HEK293 (cell line): ENCODE data around the gene TECTA.

Experiments used
- CTCF ChIP-seq: fragments of 450-650 bp; formaldehyde crosslinking; IDR thresholded peaks from 2 replicates; pipeline ENCODE4 v1.5.1; 2016; ENCODE audit warnings: missing biosample characterization, missing genetic modification characterization
- GLI4 ChIP-seq: fragments of 450-650 bp; formaldehyde crosslinking; IDR thresholded peaks from 2 replicates; pipeline ENCODE4 v1.5.1; 2016; ENCODE audit warnings: missing biosample characterization, missing genetic modification characterization
- ZBTB17 ChIP-seq: fragments of 450-650 bp; formaldehyde crosslinking; IDR thresholded peaks from 2 replicates; pipeline ENCODE4 v1.5.1; 2016; ENCODE audit warnings: missing biosample characterization, missing genetic modification characterization
- ZNF133 ChIP-seq: fragments of 450-650 bp; formaldehyde crosslinking; IDR thresholded peaks from 2 replicates; pipeline ENCODE4 v1.5.1; 2016; ENCODE audit warnings: missing biosample characterization, missing genetic modification characterization
- ZNF707 ChIP-seq: fragments of 450-650 bp; formaldehyde crosslinking; IDR thresholded peaks from 2 replicates; pipeline ENCODE4 v1.5.1; 2016; ENCODE audit warnings: missing biosample characterization, missing genetic modification characterization
- ZSCAN5A ChIP-seq: fragments of 450-650 bp; formaldehyde crosslinking; IDR thresholded peaks from 2 replicates; pipeline ENCODE4 v1.5.1; 2016; ENCODE audit warnings: missing biosample characterization, missing genetic modification characterization
- TF ChIP-seq, protein P1 (sequence below): fragments of 450-650 bp; formaldehyde crosslinking; optimal IDR thresholded peaks from 2 replicates; pipeline ENCODE3; 2016; ENCODE audit warnings: missing biosample characterization, mild to moderate bottlenecking, missing genetic modification characterization

DNA sequence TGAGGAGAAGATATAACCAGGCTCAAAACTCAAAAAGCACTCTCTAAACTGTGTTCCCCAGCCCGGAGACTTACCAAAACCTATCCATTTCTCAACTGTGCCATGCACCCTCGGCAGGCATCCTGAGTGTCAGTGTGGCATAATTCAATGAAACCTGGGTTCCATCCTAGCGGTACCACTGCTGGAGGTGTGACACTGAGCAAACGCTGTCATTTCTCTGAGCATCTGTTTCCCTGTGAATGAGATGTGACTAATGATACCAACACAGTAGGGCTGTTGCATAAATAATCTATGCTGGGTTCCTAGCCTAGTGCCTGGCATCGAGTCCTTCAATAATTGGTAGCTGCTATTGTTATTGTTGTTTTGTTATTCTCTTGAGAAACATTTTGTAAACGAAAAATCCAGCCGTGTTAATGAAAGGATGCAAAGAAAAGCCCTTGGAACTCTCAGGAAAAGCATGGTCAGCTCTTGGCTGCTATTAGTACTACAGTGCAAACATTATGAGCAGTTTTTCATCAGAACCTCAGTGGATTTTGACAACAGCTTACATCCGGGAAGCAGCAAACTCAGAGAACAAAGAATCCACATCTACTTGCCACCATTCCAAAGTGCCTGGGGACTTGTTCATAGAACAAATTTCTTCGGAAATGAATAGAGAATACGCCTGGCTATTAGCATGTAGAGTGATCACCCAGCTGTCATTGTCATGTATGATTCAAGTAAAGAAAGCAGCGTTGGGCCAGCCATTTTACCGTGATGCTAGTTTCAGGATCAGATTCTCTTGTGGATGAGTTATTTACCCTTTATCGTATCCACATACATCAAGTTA is 53.7 kb downstream of the TECTA start:
- TF ChIP-seq CTCF (tag by site-specific recombination) (no peak), GLI4 (tag by site-specific recombination) (no peak), ZBTB17 (no peak), ZSCAN5A (tag by site-specific recombination) (no peak), ZNF133 (tag by site-specific recombination) (no peak), ZNF707 (tag by site-specific recombination) (no peak)
- TF ChIP-seq, protein P1, sequence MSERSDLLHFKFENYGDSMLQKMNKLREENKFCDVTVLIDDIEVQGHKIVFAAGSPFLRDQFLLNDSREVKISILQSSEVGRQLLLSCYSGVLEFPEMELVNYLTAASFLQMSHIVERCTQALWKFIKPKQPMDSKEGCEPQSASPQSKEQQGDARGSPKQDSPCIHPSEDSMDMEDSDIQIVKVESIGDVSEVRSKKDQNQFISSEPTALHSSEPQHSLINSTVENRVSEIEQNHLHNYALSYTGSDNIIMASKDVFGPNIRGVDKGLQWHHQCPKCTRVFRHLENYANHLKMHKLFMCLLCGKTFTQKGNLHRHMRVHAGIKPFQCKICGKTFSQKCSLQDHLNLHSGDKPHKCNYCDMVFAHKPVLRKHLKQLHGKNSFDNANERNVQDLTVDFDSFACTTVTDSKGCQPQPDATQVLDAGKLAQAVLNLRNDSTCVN (tag by site-specific recombination), result no peak
